Activated CD4-positive, alpha-beta T cell treated with anti-CD3 and anti-CD28 coated beads for 36 hours (primary cell): Measurements from ENCODE around the gene DDI2. TPM values are rescaled to one million over a fixed set of nuclear protein-coding genes. Genes with fewer than 3 reads are reported as not detected.

Experiments
- total RNA-seq, 2 experiments: library from RNA; stranded (reverse); gene quantifications; one replicate each; pipeline ENCODE4 v1.2.3, GENCODE V29; 2021

The DDI2 gene
- total RNA-seq, 2 experiments from 2014 or later = 30.2 to 34.0 TPM

Other genes with a start within 250 kb of the DDI2 start
- 10 to 100 TPM; 43.1 to 48.6 TPM for gene EFHD2, start 207.6 kb upstream of the DDI2 start, total RNA-seq
- gene CTRC, start 179.0 kb upstream of the DDI2 start, total RNA-seq = not detected
- not detected for gene CELA2A, start 160.7 kb upstream of the DDI2 start, total RNA-seq
- not detected for gene CELA2B, start 141.4 kb upstream of the DDI2 start, total RNA-seq
- gene CASP9, start 93.2 kb upstream of the DDI2 start, total RNA-seq = 1 to 10 TPM; 7.6 to 9.6 TPM
- 10 to 100 TPM; 10.9 to 14.1 TPM for gene DNAJC16, start 90.6 kb upstream of the DDI2 start, total RNA-seq
- 10 to 100 TPM; 18.1 to 24.0 TPM for gene AGMAT, start 32.4 kb upstream of the DDI2 start, total RNA-seq
- gene PLEKHM2, start 66.9 kb downstream of the DDI2 start, total RNA-seq = 10 to 100 TPM; 48.2 to 50.1 TPM
- gene SLC25A34, start 118.8 kb downstream of the DDI2 start, total RNA-seq = under 1 TPM; 0.82 to 0.86 TPM
- gene TMEM82, start 125.0 kb downstream of the DDI2 start, total RNA-seq = not detected
- under 1 TPM in 1 of 2 experiments, not detected in 1; 0.09 TPM for gene FBLIM1, start 141.3 kb downstream of the DDI2 start, total RNA-seq
- 1 to 10 TPM; 1.4 to 1.9 TPM for gene UQCRHL, start 190.2 kb downstream of the DDI2 start, total RNA-seq
- 10 to 100 TPM; 43.2 to 52.7 TPM for gene SPEN, start 230.2 kb downstream of the DDI2 start, total RNA-seq